ACC112 (cell line): ENCODE data around the gene CEP152.
A peak's percentile ranks its signal among the peaks of the same experiment; 100 is the strongest.
"Not testable (repeated sequence)": the region's sequence is repeated elsewhere in the genome, so short reads cannot be mapped to it uniquely, and the experiment has no call there.

ENCODE experiments used
- H2AFZ ChIP-seq: fragments of 200-600 bp; sonication (generic); one replicate; pipeline ENCODE4 v1.6.0; 2017; ENCODE audit warnings: antibody characterized with exemption, low read length; ENCODE audit not compliant: unreplicated experiment
- H3K27ac ChIP-seq: fragments of 200-600 bp; sonication (generic); 2 replicates; pipeline ENCODE4 v1.5.1; 2014; ENCODE audit warnings: low read depth, mild to moderate bottlenecking, antibody characterized with exemption, low read length, moderate library complexity
- H3K27me3 ChIP-seq: fragments of 200-600 bp; sonication (generic); 2 replicates; pipeline ENCODE4 v1.6.1; 2014; ENCODE audit warnings: mild to moderate bottlenecking, antibody characterized with exemption, low read length, moderate library complexity, mixed read lengths; ENCODE audit not compliant: insufficient read depth
- H3K36me3 ChIP-seq: fragments of 200-600 bp; sonication (generic); 2 replicates; pipeline ENCODE4 v1.6.1; 2016; ENCODE audit warnings: mild to moderate bottlenecking, antibody characterized with exemption, low read length, moderate library complexity, mixed read lengths; ENCODE audit not compliant: insufficient read depth
- H3K4me1 ChIP-seq: fragments of 200-600 bp; sonication (generic); one replicate; pipeline ENCODE4 v1.6.1; 2016; ENCODE audit warnings: low read length, mixed read lengths; ENCODE audit not compliant: insufficient read depth, unreplicated experiment, control insufficient read depth
- H3K4me3 ChIP-seq: fragments of 200-600 bp; sonication (generic); 2 replicates; pipeline ENCODE4 v1.5.1; 2014; ENCODE audit warnings: mild to moderate bottlenecking, low read depth, low read length
- H3K79me2 ChIP-seq: fragments of 200-600 bp; sonication (generic); one replicate; pipeline ENCODE4 v1.6.0; 2016; ENCODE audit warnings: low read length; ENCODE audit not compliant: control insufficient read depth, unreplicated experiment, insufficient read depth

The CEP152 gene, protein sequence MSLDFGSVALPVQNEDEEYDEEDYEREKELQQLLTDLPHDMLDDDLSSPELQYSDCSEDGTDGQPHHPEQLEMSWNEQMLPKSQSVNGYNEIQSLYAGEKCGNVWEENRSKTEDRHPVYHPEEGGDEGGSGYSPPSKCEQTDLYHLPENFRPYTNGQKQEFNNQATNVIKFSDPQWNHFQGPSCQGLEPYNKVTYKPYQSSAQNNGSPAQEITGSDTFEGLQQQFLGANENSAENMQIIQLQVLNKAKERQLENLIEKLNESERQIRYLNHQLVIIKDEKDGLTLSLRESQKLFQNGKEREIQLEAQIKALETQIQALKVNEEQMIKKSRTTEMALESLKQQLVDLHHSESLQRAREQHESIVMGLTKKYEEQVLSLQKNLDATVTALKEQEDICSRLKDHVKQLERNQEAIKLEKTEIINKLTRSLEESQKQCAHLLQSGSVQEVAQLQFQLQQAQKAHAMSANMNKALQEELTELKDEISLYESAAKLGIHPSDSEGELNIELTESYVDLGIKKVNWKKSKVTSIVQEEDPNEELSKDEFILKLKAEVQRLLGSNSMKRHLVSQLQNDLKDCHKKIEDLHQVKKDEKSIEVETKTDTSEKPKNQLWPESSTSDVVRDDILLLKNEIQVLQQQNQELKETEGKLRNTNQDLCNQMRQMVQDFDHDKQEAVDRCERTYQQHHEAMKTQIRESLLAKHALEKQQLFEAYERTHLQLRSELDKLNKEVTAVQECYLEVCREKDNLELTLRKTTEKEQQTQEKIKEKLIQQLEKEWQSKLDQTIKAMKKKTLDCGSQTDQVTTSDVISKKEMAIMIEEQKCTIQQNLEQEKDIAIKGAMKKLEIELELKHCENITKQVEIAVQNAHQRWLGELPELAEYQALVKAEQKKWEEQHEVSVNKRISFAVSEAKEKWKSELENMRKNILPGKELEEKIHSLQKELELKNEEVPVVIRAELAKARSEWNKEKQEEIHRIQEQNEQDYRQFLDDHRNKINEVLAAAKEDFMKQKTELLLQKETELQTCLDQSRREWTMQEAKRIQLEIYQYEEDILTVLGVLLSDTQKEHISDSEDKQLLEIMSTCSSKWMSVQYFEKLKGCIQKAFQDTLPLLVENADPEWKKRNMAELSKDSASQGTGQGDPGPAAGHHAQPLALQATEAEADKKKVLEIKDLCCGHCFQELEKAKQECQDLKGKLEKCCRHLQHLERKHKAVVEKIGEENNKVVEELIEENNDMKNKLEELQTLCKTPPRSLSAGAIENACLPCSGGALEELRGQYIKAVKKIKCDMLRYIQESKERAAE (N-terminal part only)

GRCh38 chr15:48810414-48811324 is at the start of gene CEP152:
Gene CEP152, minus strand, starts transcription at chr15:48811069. Its CDS starts 5,420 bp downstream, at chr15:48805649.
- Histone ChIP-seq H3K27me3 (no peaks in the 10 kb centered on the region), H3K4me3 (peak within 1 kb of the TSS; percentile 89), H3K4me1 (peaks cover 24% of the 10 kb centered on the region), H3K36me3 (no peaks in the 10 kb centered on the region), H3K27ac (peak within 1 kb of the TSS; percentile 36; the same call in 1 of the 2 replicates), H3K79me2 (peaks cover 34% of the 10 kb centered on the region), H2AFZ (peak within 1 kb of the TSS; percentile 91)

DNA sequence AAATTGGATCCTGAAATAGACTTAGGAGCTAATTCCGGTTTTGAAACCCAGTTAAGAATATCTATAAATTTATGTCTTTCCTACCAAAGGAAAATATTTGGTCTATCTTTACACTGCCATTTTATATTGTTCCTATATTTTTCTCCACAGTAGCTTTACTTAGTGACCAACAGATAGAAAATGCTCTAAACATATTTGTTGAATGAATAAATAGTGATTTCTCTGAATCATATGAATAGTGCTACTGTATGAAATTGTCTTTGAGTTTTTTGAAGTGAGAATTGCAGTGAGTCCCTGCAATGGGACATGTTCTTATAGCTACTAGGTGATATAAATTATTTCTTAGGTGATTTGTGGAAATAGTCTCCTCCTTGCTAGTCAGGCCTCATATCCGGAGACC is 48.6 kb upstream of the CEP152 start:
- Histone ChIP-seq H3K4me3 (no peak overlapping the region), H3K27me3 (no peaks in the 10 kb centered on the region), H2AFZ (peak overlapping the region; percentile 21), H3K79me2 (no peaks in the 10 kb centered on the region), H3K36me3 (no peaks in the 10 kb centered on the region), H3K27ac (no peak overlapping the region), H3K4me1 (peaks cover 41% of the 10 kb centered on the region)

DNA sequence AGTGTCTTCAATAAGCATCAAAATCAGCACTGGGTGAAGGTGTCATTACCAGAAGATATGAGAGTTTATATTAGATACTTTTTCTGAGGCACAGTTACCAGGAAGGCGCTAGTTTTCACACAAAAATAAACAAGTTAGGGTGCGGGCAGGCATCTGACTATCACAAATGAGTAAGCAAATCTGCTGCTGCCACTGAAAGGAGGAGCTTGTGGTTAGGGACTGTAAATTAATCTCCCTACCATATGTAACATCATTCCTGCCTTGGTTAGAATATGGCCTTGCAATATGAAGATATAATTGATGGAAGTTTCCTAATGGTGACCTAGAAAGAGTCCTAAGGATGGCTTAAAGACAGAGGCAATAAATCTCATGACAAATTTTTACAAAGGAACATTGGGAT is 47.5 kb upstream of the CEP152 start:
- Histone ChIP-seq H2AFZ (peak overlapping the region; percentile 76), H3K4me3 (no peak overlapping the region), H3K4me1 (peaks cover 41% of the 10 kb centered on the region), H3K79me2 (no peaks in the 10 kb centered on the region), H3K27me3 (no peaks in the 10 kb centered on the region), H3K36me3 (no peaks in the 10 kb centered on the region), H3K27ac (no peak overlapping the region)

GRCh38 chr15:48856942-48857341 is 46.1 kb upstream of the CEP152 start:
- Histone ChIP-seq H3K4me3 (no peak overlapping the region), H2AFZ (peak overlapping the region; percentile 69), H3K79me2 (no peaks in the 10 kb centered on the region), H3K36me3 (no peaks in the 10 kb centered on the region), H3K4me1 (peaks cover 41% of the 10 kb centered on the region), H3K27ac (no peak overlapping the region), H3K27me3 (no peaks in the 10 kb centered on the region)

GRCh38 chr15:48855501-48856440 is 44.9 kb upstream of the CEP152 start:
- peak overlapping the region; percentile 13; the same call in 1 of the 2 replicates for H3K27ac ChIP-seq
- H2AFZ ChIP-seq = peak overlapping the region; percentile 69
- H3K27me3 ChIP-seq = no peaks in the 10 kb centered on the region
- H3K4me3 ChIP-seq = peak overlapping the region; percentile 12
- H3K4me1 ChIP-seq = peaks cover 41% of the 10 kb centered on the region
- no peaks in the 10 kb centered on the region for H3K79me2 ChIP-seq
- H3K36me3 ChIP-seq = no peaks in the 10 kb centered on the region

GRCh38 chr15:48854434-48854833 is 43.6 kb upstream of the CEP152 start:
- H3K27ac ChIP-seq, H2AFZ ChIP-seq, H3K36me3 ChIP-seq, H3K4me3 ChIP-seq, H3K27me3 ChIP-seq, H3K79me2 ChIP-seq: not testable (repeated sequence)
- H3K4me1 ChIP-seq = peaks cover 37% of the 10 kb centered on the region

DNA sequence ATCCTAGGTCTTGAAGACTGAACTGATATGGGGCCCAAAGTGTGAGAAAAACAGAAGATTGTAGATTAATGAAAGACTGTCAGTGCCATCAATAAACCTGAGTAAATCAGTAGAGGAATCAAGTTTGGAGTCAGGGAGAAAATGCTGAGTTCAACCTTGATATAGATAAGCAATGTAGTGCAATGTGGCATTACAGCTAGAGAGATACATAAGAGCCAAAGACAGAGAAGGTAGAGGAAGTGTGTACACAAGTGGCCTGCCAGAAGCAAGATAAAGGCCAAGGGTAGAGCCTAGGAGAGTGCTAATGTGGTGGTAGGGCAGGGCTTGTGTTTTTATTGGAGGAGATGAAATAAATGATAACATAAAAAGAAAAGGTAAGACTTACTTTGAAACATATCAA is 41.1 kb upstream of the CEP152 start:
- Histone ChIP-seq H3K4me1 (peaks cover 18% of the 10 kb centered on the region), H3K4me3 (no peak overlapping the region), H3K27ac (no peak overlapping the region), H3K79me2 (no peaks in the 10 kb centered on the region), H3K27me3 (no peaks in the 10 kb centered on the region), H2AFZ (no peak overlapping the region), H3K36me3 (no peaks in the 10 kb centered on the region)

DNA sequence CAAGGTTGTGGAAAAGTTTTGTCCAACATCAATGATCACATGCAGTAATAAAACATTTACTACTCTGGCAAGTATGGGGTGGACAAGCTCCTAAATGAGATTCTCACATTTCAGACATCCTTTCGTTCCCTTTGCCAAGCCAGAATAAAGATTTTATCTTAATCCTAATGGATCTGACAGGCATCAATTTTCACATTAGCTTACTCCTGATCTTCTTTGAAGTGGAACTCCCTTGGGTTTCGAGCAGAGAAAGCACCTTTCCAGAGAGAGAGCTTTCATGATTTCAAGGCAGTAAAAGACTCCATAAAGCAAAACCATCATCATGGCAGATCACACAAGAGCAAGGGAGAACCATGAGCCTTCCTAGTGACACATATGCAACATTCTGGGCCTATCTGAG is 39.8 kb upstream of the CEP152 start:
- H3K4me3 ChIP-seq = no peak overlapping the region
- H3K4me1 ChIP-seq = peaks cover 5% of the 10 kb centered on the region
- H3K27me3 ChIP-seq = no peaks in the 10 kb centered on the region

GRCh38 chr15:48845123-48845522 is 34.3 kb upstream of the CEP152 start:
- H3K4me1 ChIP-seq = no peaks in the 10 kb centered on the region
- H3K79me2 ChIP-seq = no peaks in the 10 kb centered on the region
- H3K27me3 ChIP-seq = no peaks in the 10 kb centered on the region
- H3K4me3 ChIP-seq = no peak overlapping the region
- H3K36me3 ChIP-seq = no peaks in the 10 kb centered on the region
- H3K27ac ChIP-seq = no peak overlapping the region
- no peak overlapping the region for H2AFZ ChIP-seq

More for the DNA sequence above, 39.8 kb upstream of the CEP152 start:
- no peaks in the 10 kb centered on the region for H3K36me3 ChIP-seq
- H3K27ac ChIP-seq = no peak overlapping the region
- H2AFZ ChIP-seq = no peak overlapping the region
- H3K79me2 ChIP-seq = no peaks in the 10 kb centered on the region
